Measurements from ENCODE around the gene ELOVL6. TPM values are rescaled to one million over a fixed set of nuclear protein-coding genes. Genes with fewer than 3 reads are reported as not detected.
"Not testable (repeated sequence)": the region's sequence is repeated elsewhere in the genome, so short reads cannot be mapped to it uniquely, and the experiment has no call there.

Gene ELOVL6
- total RNA-seq, 1 experiment from 2014 or later: 9.5 TPM

GRCh38 chr4:110229266-110229665 is 30.9 kb upstream of the ELOVL6 start:
- no TSS peak for BruUV-seq (replicated peaks)
- CTCF ChIA-PET: no interaction called here

GRCh38 chr4:110224812-110225211 is 26.4 kb upstream of the ELOVL6 start:
- CTCF ChIA-PET: no interaction called here
- TF ChIP-seq CTCF (IDR thresholded peaks at IDR 0.05; ENCODE audit: insufficient read depth in 1 of 2, low read depth in 1 of 2, low read length in 1 of 2, severe bottlenecking in 1 of 2, unreplicated experiment in 1 of 2): no peak
- H3K4me3 Mint-ChIP-seq (ENCODE audit: unreplicated experiment): no peak overlapping the region
- H3K4me1 ChIP-seq: no peaks in the 10 kb centered on the region
- DNase-seq: no peak
- H3K27me3 ChIP-seq (replicated peaks; ENCODE audit: control insufficient read depth, insufficient read depth, low read length): no peaks in the 10 kb centered on the region
- intact Hi-C loops (cut with micrococcal nuclease; ENCODE audit: unreplicated experiment): no loop called here
- no TSS peak for BruUV-seq (replicated peaks)
- H3K9me3 ChIP-seq: no peaks in the 10 kb centered on the region
- no peak overlapping the region for H3K27ac Mint-ChIP-seq (ENCODE audit: unreplicated experiment)
- POLR2A ChIA-PET: no interaction called here
- H3K4me1 Mint-ChIP-seq (ENCODE audit: low read depth, unreplicated experiment): no peaks in the 10 kb centered on the region
- H3K27me3 Mint-ChIP-seq (ENCODE audit: insufficient read depth, unreplicated experiment): no peaks in the 10 kb centered on the region
- no peak overlapping the region for H3K4me3 ChIP-seq (ENCODE audit: low read depth, low read length)
- H3K36me3 Mint-ChIP-seq (ENCODE audit: insufficient read depth, unreplicated experiment): no peaks in the 10 kb centered on the region
- peaks cover 1% of the 10 kb centered on the region for H3K9me3 Mint-ChIP-seq (ENCODE audit: unreplicated experiment)
- H3K36me3 ChIP-seq (ENCODE audit: control insufficient read depth, insufficient read depth, low read length): no peaks in the 10 kb centered on the region

More at GRCh38 chr4:110229266-110229665, 30.9 kb upstream of the ELOVL6 start:
- intact Hi-C loops (cut with micrococcal nuclease; ENCODE audit: unreplicated experiment): no loop called here
- Mint-ChIP-seq H3K9me3 (ENCODE audit: unreplicated experiment) (no peaks in the 10 kb centered on the region), H3K27me3 (ENCODE audit: insufficient read depth, unreplicated experiment) (no peaks in the 10 kb centered on the region), H3K4me1 (ENCODE audit: low read depth, unreplicated experiment) (no peaks in the 10 kb centered on the region), H3K36me3 (ENCODE audit: insufficient read depth, unreplicated experiment) (no peaks in the 10 kb centered on the region), H3K4me3 (ENCODE audit: unreplicated experiment) (no peak overlapping the region), H3K27ac (ENCODE audit: unreplicated experiment) (no peak overlapping the region)
- Histone ChIP-seq H3K27me3 (replicated peaks; ENCODE audit: control insufficient read depth, insufficient read depth, low read length) (no peaks in the 10 kb centered on the region), H3K9me3 (no peaks in the 10 kb centered on the region), H3K36me3 (ENCODE audit: control insufficient read depth, insufficient read depth, low read length) (no peaks in the 10 kb centered on the region), H3K4me3 (ENCODE audit: low read depth, low read length) (no peak overlapping the region), H3K4me1 (no peaks in the 10 kb centered on the region)
- POLR2A ChIA-PET: no interaction called here
- DNase-seq: no peak
- no peak for TF ChIP-seq CTCF (IDR thresholded peaks at IDR 0.05; ENCODE audit: insufficient read depth in 1 of 2, low read depth in 1 of 2, low read length in 1 of 2, severe bottlenecking in 1 of 2, unreplicated experiment in 1 of 2)

GRCh38 chr4:110224142-110224541 is 25.7 kb upstream of the ELOVL6 start:
- no peaks in the 10 kb centered on the region for H3K36me3 ChIP-seq (ENCODE audit: control insufficient read depth, insufficient read depth, low read length)
- ChIA-PET CTCF (interaction anchor here (0.7 kb wide), 1 partner anchor 495 kb away, joined by 4 read pairs; no protein-coding TSS in a partner anchor), POLR2A (no interaction called here)
- DNase-seq: no peak
- intact Hi-C loops (cut with micrococcal nuclease; ENCODE audit: unreplicated experiment): no loop called here
- no peaks in the 10 kb centered on the region; the same call in 1 of the 2 replicates for H3K9me3 ChIP-seq
- no peaks in the 10 kb centered on the region for H3K27me3 ChIP-seq (replicated peaks; ENCODE audit: control insufficient read depth, insufficient read depth, low read length)
- Mint-ChIP-seq H3K4me1 (ENCODE audit: low read depth, unreplicated experiment) (no peaks in the 10 kb centered on the region), H3K9me3 (ENCODE audit: unreplicated experiment) (peaks cover 8% of the 10 kb centered on the region), H3K36me3 (ENCODE audit: insufficient read depth, unreplicated experiment) (no peaks in the 10 kb centered on the region), H3K27ac (ENCODE audit: unreplicated experiment) (no peak overlapping the region), H3K27me3 (ENCODE audit: insufficient read depth, unreplicated experiment) (no peaks in the 10 kb centered on the region), H3K4me3 (ENCODE audit: unreplicated experiment) (no peak overlapping the region)
- no TSS peak for BruUV-seq (replicated peaks)
- TF ChIP-seq CTCF (IDR thresholded peaks at IDR 0.05; ENCODE audit: insufficient read depth in 1 of 2, low read depth in 1 of 2, low read length in 1 of 2, severe bottlenecking in 1 of 2, unreplicated experiment in 1 of 2): no peak
- no peak overlapping the region for H3K4me3 ChIP-seq (ENCODE audit: low read depth, low read length)
- H3K4me1 ChIP-seq: no peaks in the 10 kb centered on the region

- H3K4me1 Mint-ChIP-seq (ENCODE audit: low read depth, unreplicated experiment); H3K4me3 ChIP-seq (ENCODE audit: low read depth, low read length); H3K27me3 Mint-ChIP-seq (ENCODE audit: insufficient read depth, unreplicated experiment); H3K9me3 ChIP-seq; intact Hi-C loops (cut with micrococcal nuclease; ENCODE audit: unreplicated experiment); H3K36me3 ChIP-seq (ENCODE audit: control insufficient read depth, insufficient read depth, low read length); CTCF ChIA-PET; H3K4me3 Mint-ChIP-seq (ENCODE audit: unreplicated experiment); DNase-seq; H3K36me3 Mint-ChIP-seq (ENCODE audit: insufficient read depth, unreplicated experiment); H3K27me3 ChIP-seq (replicated peaks; ENCODE audit: control insufficient read depth, insufficient read depth, low read length); BruUV-seq (replicated peaks); POLR2A ChIA-PET; H3K27ac Mint-ChIP-seq (ENCODE audit: unreplicated experiment); H3K4me1 ChIP-seq: not testable (repeated sequence)
- peaks cover 14% of the 10 kb centered on the region for H3K9me3 Mint-ChIP-seq (ENCODE audit: unreplicated experiment)
These were observed 20.5 kb upstream of the ELOVL6 start for GRCh38 chr4:110218935-110219334.

- CTCF ChIA-PET: interaction anchor here (0.6 kb wide), 1 partner anchor 18 kb away, joined by 3 read pairs; no protein-coding TSS in a partner anchor
- DNase-seq; H3K36me3 Mint-ChIP-seq (ENCODE audit: insufficient read depth, unreplicated experiment); H3K4me1 Mint-ChIP-seq (ENCODE audit: low read depth, unreplicated experiment); H3K4me3 ChIP-seq (ENCODE audit: low read depth, low read length); H3K9me3 ChIP-seq; H3K27me3 ChIP-seq (replicated peaks; ENCODE audit: control insufficient read depth, insufficient read depth, low read length); intact Hi-C loops (cut with micrococcal nuclease; ENCODE audit: unreplicated experiment); BruUV-seq (replicated peaks); H3K4me3 Mint-ChIP-seq (ENCODE audit: unreplicated experiment); H3K27ac Mint-ChIP-seq (ENCODE audit: unreplicated experiment); POLR2A ChIA-PET; H3K36me3 ChIP-seq (ENCODE audit: control insufficient read depth, insufficient read depth, low read length); H3K27me3 Mint-ChIP-seq (ENCODE audit: insufficient read depth, unreplicated experiment); H3K4me1 ChIP-seq: not testable (repeated sequence)
- peaks cover 14% of the 10 kb centered on the region for H3K9me3 Mint-ChIP-seq (ENCODE audit: unreplicated experiment)
These were observed 18.8 kb upstream of the ELOVL6 start for GRCh38 chr4:110217181-110217580.

Data from Caco-2 (cell line).